Suprapubic skin (tissue), 4 donors: ENCODE data around the gene GRPEL1.

Experiments
- CTCF ChIP-seq, 2 donors: fragments of 200-600 bp in 1 of 2; fragments of 450-650 bp in 1 of 2; sonication (generic) in 1 of 2; IDR thresholded peaks; one replicate each; pipeline ENCODE4 v1.5.1; 2016 to 2019; ENCODE audit warnings: antibody characterized with exemption in 2 of 2, mild to moderate bottlenecking in 1 of 2, moderate library complexity in 1 of 2
- POLR2A ChIP-seq, 2 donors: fragments of 450-650 bp; IDR thresholded peaks; one replicate each; pipeline ENCODE4 v1.6.1; 2017; ENCODE audit warnings: antibody characterized with exemption in 2 of 2, mild to moderate bottlenecking in 2 of 2, moderate library complexity in 2 of 2
- POLR2AphosphoS5 ChIP-seq, 3 donors: sonication (generic); formaldehyde crosslinking; IDR thresholded peaks; one replicate each; pipeline ENCODE4 v1.6.1; 2017; ENCODE audit warnings: antibody characterized with exemption in 3 of 3

DNA sequence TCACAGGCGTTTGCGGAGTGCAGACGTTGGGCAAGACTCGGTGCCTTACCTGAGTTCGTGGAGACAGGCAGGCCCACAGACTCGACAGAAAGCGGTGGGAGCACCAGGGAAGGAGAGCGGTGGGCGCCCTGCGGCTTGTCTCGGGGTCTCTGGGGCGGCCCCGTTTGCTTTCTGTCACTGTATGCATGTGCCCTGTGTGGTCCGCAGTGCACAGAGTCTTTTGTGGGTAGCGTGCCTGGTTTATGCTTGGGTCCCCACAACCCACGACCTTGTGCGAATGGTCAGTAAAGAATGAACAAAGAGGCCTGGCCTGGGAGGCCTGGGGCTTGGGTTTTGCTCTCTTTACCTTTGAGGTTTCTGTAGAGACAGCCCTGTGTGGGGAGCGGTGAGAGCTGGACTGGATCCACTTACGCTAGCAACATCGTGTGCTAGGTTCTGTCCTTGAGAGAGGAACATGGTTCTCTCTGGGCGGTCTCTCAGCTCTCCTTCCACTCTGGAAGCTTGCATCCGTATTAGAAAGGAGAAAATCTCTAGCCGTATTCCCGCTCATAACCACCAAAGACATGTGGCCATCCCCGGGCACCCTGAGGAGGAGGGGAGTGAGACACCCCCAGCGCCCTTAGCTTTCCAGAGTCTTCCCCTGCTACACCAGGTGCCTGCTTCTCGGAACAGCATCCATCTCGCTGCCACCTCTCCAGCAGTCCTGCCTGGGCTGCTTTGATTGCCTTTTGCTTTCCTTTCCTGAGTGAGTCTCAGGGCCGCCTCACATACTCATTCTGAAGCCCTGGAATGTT lies 23.5 kb downstream of the GRPEL1 start:
- TF ChIP-seq CTCF (IDR thresholded peaks at IDR 0.05): no peak
- no peak for TF ChIP-seq POLR2A (IDR thresholded peaks at IDR 0.05)
- TF ChIP-seq POLR2AphosphoS5 (IDR thresholded peaks at IDR 0.05): no peak
